Neural cell (in vitro differentiated cells): Measurements from ENCODE around the gene SDR42E1. TPM values are rescaled to one million over a fixed set of nuclear protein-coding genes. Genes with fewer than 3 reads are reported as not detected.

Experiments
- H2AFZ ChIP-seq: fragments of 200-600, 300-800 bp; sonication (generic), shearing (Covaris generic); 2 replicates; pipeline ENCODE4 v1.6.0; 2014; ENCODE audit warnings: low read depth, mild to moderate bottlenecking, antibody characterized with exemption, low read length, moderate library complexity
- H3F3A ChIP-seq: fragments of 200-600 bp; shearing (Covaris generic); 2 replicates; pipeline ENCODE4 v1.6.1; 2016; ENCODE audit warnings: mild to moderate bottlenecking, moderate library complexity, mixed read lengths, antibody characterized with exemption, low read length; ENCODE audit not compliant: insufficient read depth, poor library complexity, severe bottlenecking
- H3K27ac ChIP-seq: fragments of 200-600, 300-800 bp; sonication (generic), shearing (Covaris generic); 2 replicates; pipeline ENCODE4 v1.5.1; 2014; ENCODE audit warnings: mild to moderate bottlenecking, low read length, moderate library complexity
- H3K27me3 ChIP-seq: fragments of 300-800, 200-600 bp; sonication (generic), shearing (Covaris generic); 2 replicates; pipeline ENCODE4 v1.6.0; 2014; ENCODE audit warnings: mild to moderate bottlenecking, low read depth, low read length, moderate library complexity; ENCODE audit not compliant: insufficient read depth
- H3K36me3 ChIP-seq: fragments of 300-800, 200-600 bp; sonication (generic), shearing (Covaris generic); 2 replicates; pipeline ENCODE4 v1.5.1; 2014; ENCODE audit warnings: mild to moderate bottlenecking, antibody characterized with exemption, low read length, moderate library complexity; ENCODE audit not compliant: insufficient read depth
- H3K4me2 ChIP-seq: fragments of 300-800, 200-600 bp; sonication (generic), shearing (Covaris generic); 2 replicates; pipeline ENCODE4 v1.6.0; 2014; ENCODE audit warnings: mild to moderate bottlenecking, low read length
- H3K4me3 ChIP-seq: fragments of 300-800, 200-600 bp; sonication (generic), shearing (Covaris generic); 2 replicates; pipeline ENCODE4 v1.5.1; 2014; ENCODE audit warnings: mild to moderate bottlenecking, low read length, moderate library complexity
- H3K79me2 ChIP-seq: fragments of 200-600 bp; shearing (Covaris generic); replicated peaks from 2 replicates; pipeline ENCODE4 v1.6.0; 2014; ENCODE audit warnings: mild to moderate bottlenecking, low read length, moderate library complexity; ENCODE audit not compliant: insufficient read depth
- H3K9ac ChIP-seq: fragments of 300-800, 200-600 bp; sonication (generic), shearing (Covaris generic); 2 replicates; pipeline ENCODE4 v1.6.1; 2016; ENCODE audit warnings: mild to moderate bottlenecking, low read length, mixed read lengths
- H3K9me2 ChIP-seq: fragments of 200-600 bp; shearing (Covaris generic); 2 replicates; pipeline ENCODE4 v1.6.1; 2016; ENCODE audit warnings: mild to moderate bottlenecking, low read length, mixed read lengths; ENCODE audit not compliant: insufficient read depth
- H3K9me3 ChIP-seq: fragments of 200-600, 300-800 bp; sonication (generic), shearing (Covaris generic); 2 replicates; pipeline ENCODE4 v1.6.1; 2016; ENCODE audit warnings: mild to moderate bottlenecking, mixed run types, low read length, moderate library complexity, mixed read lengths
- H4K20me1 ChIP-seq: fragments of 200-600 bp; shearing (Covaris generic); 2 replicates; pipeline ENCODE4 v1.6.1; 2016; ENCODE audit warnings: mild to moderate bottlenecking, mixed run types; ENCODE audit not compliant: insufficient read depth
- EP300 ChIP-seq: fragments of 450-650 bp; conservative IDR thresholded peaks from 2 replicates; pipeline ENCODE4 v1.6.1; 2014; ENCODE audit warnings: antibody characterized with exemption, mild to moderate bottlenecking, moderate library complexity; ENCODE audit not compliant: poor library complexity, severe bottlenecking
- EZH2 ChIP-seq: fragments of 200-600, 300-800 bp; shearing (Covaris generic), sonication (generic); IDR thresholded peaks from 2 replicates; pipeline ENCODE4 v1.6.1; 2014; ENCODE audit warnings: antibody characterized with exemption, low read length, borderline replicate concordance, mild to moderate bottlenecking; ENCODE audit not compliant: insufficient read depth, poor library complexity, severe bottlenecking
- MXI1 ChIP-seq: fragments of 450-650 bp; conservative IDR thresholded peaks from 2 replicates; pipeline ENCODE4 v1.6.1; 2014; ENCODE audit warnings: antibody characterized with exemption, mild to moderate bottlenecking; ENCODE audit not compliant: poor library complexity, severe bottlenecking
- POLR2AphosphoS5 ChIP-seq: IDR thresholded peaks from 2 replicates; pipeline ENCODE4 v1.6.1; 2012
- RAD21 ChIP-seq: fragments of 450-650 bp; conservative IDR thresholded peaks from 2 replicates; pipeline ENCODE4 v1.6.1; 2014; ENCODE audit warnings: antibody characterized with exemption, mild to moderate bottlenecking, moderate library complexity
- SMC3 ChIP-seq: fragments of 450-650 bp; conservative IDR thresholded peaks from 2 replicates; pipeline ENCODE4 v1.6.1; 2014; ENCODE audit warnings: antibody characterized with exemption, mild to moderate bottlenecking, moderate library complexity; ENCODE audit not compliant: poor library complexity
- TAF1 ChIP-seq: IDR thresholded peaks from 2 replicates; pipeline ENCODE4 v1.6.1; 2012; ENCODE audit warnings: low read depth
- polyA plus RNA-seq: library from polyadenylated mRNA; depleted of rRNA; stranded (reverse); fragments of >200 nt; gene quantifications from 2 replicates; pipeline ENCODE4 v1.2.3, GENCODE V29; 2014
- TF ChIP-seq, protein P1 (sequence below): IDR thresholded peaks from 2 replicates; pipeline ENCODE4 v1.6.1; 2012; ENCODE audit warnings: borderline replicate concordance
- TF ChIP-seq, protein P2 (sequence below): fragments of 450-650 bp; IDR thresholded peaks from 2 replicates; pipeline ENCODE4 v1.5.1; 2014; ENCODE audit warnings: antibody characterized with exemption, mild to moderate bottlenecking, moderate library complexity; ENCODE audit not compliant: poor library complexity, severe bottlenecking

The SDR42E1 gene
- polyA plus RNA-seq, 1 donor from 2014 or later: 0.02 TPM

DNA sequence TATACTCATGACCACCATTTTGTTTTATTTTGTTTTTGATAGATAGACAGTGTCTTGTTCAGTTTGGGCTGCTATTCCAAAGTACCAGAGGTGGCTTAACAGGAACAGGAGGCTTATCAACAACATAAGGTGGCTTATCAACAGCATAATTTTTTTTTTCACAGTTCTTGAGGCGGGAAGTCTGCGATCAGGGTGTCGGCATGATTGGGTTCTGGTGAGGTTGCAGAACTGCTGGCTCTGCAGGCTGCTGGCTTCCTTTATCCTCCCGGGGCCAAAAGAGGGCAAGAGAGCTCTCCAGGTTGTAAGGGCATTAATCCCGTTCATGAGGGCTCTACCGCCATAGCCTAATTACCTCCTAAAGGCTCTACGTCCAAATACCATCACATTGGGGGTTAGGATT lies 11.9 kb upstream of the SDR42E1 start:
- no peaks in the 10 kb centered on the region for H3K79me2 ChIP-seq
- no peaks in the 10 kb centered on the region for H3K36me3 ChIP-seq
- no peak overlapping the region for H2AFZ ChIP-seq
- no peak overlapping the region for H3K4me2 ChIP-seq
- no peaks in the 10 kb centered on the region for H4K20me1 ChIP-seq
- no peaks in the 10 kb centered on the region for H3F3A ChIP-seq
- no peak overlapping the region for H3K4me3 ChIP-seq
- H3K27me3 ChIP-seq: no peaks in the 10 kb centered on the region
- H3K9ac ChIP-seq: no peak overlapping the region
- TF ChIP-seq MXI1 (no peak), RAD21 (no peak), SMC3 (no peak), POLR2AphosphoS5 (no peak), TAF1 (no peak), EP300 (no peak), EZH2 (no peak)
- TF ChIP-seq, protein P1, sequence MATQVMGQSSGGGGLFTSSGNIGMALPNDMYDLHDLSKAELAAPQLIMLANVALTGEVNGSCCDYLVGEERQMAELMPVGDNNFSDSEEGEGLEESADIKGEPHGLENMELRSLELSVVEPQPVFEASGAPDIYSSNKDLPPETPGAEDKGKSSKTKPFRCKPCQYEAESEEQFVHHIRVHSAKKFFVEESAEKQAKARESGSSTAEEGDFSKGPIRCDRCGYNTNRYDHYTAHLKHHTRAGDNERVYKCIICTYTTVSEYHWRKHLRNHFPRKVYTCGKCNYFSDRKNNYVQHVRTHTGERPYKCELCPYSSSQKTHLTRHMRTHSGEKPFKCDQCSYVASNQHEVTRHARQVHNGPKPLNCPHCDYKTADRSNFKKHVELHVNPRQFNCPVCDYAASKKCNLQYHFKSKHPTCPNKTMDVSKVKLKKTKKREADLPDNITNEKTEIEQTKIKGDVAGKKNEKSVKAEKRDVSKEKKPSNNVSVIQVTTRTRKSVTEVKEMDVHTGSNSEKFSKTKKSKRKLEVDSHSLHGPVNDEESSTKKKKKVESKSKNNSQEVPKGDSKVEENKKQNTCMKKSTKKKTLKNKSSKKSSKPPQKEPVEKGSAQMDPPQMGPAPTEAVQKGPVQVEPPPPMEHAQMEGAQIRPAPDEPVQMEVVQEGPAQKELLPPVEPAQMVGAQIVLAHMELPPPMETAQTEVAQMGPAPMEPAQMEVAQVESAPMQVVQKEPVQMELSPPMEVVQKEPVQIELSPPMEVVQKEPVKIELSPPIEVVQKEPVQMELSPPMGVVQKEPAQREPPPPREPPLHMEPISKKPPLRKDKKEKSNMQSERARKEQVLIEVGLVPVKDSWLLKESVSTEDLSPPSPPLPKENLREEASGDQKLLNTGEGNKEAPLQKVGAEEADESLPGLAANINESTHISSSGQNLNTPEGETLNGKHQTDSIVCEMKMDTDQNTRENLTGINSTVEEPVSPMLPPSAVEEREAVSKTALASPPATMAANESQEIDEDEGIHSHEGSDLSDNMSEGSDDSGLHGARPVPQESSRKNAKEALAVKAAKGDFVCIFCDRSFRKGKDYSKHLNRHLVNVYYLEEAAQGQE: no peak
- TF ChIP-seq, protein P2, sequence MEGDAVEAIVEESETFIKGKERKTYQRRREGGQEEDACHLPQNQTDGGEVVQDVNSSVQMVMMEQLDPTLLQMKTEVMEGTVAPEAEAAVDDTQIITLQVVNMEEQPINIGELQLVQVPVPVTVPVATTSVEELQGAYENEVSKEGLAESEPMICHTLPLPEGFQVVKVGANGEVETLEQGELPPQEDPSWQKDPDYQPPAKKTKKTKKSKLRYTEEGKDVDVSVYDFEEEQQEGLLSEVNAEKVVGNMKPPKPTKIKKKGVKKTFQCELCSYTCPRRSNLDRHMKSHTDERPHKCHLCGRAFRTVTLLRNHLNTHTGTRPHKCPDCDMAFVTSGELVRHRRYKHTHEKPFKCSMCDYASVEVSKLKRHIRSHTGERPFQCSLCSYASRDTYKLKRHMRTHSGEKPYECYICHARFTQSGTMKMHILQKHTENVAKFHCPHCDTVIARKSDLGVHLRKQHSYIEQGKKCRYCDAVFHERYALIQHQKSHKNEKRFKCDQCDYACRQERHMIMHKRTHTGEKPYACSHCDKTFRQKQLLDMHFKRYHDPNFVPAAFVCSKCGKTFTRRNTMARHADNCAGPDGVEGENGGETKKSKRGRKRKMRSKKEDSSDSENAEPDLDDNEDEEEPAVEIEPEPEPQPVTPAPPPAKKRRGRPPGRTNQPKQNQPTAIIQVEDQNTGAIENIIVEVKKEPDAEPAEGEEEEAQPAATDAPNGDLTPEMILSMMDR: no peak
- H3K9me2 ChIP-seq: no peaks in the 10 kb centered on the region
- H3K9me3 ChIP-seq: no peaks in the 10 kb centered on the region
- H3K27ac ChIP-seq: no peak overlapping the region

DNA sequence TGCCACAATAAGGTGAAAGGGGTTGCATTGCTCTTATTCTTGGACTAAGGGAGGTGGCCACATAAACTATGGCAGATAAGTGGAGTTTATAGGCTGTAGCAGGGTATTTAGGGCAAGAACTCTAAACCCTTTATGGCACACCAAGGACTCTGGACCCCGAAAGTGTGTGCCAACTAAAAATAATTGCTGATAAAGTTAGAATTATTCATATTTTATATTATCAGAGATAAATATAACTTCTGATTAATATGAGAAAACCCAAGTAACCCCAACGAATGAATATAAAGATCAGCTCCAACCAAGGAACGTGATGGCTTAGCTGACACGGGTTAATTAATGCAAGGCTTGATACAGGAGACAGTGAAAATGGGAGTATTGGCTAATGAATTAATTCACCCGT lies 8.8 kb upstream of the SDR42E1 start:
- Histone ChIP-seq H4K20me1 (no peaks in the 10 kb centered on the region), H3K27me3 (no peaks in the 10 kb centered on the region), H3F3A (no peaks in the 10 kb centered on the region)

More for the DNA sequence above, 8.8 kb upstream of the SDR42E1 start:
- no peak overlapping the region for H3K27ac ChIP-seq
- H3K79me2 ChIP-seq: no peaks in the 10 kb centered on the region
- no peak overlapping the region for H3K9ac ChIP-seq
- no peaks in the 10 kb centered on the region for H3K36me3 ChIP-seq
- H3K4me3 ChIP-seq: no peak overlapping the region
- no peak overlapping the region for H2AFZ ChIP-seq
- TF ChIP-seq RAD21 (no peak), TAF1 (no peak), SMC3 (no peak)
- TF ChIP-seq, protein P2: no peak
- no peaks in the 10 kb centered on the region for H3K9me2 ChIP-seq
- no peak overlapping the region for H3K4me2 ChIP-seq
- H3K9me3 ChIP-seq: no peaks in the 10 kb centered on the region
